ENCODE data around the gene MOCS1. TPM values are rescaled to one million over a fixed set of nuclear protein-coding genes. Genes with fewer than 3 reads are reported as not detected.

Gene MOCS1
- total and polyA plus RNA-seq, 9 of the 15 experiments (the other 6 are each of a cell fraction or from before 2014, with no cell fraction given): 0.69 to 12.7 (median 8.7) TPM

DNA sequence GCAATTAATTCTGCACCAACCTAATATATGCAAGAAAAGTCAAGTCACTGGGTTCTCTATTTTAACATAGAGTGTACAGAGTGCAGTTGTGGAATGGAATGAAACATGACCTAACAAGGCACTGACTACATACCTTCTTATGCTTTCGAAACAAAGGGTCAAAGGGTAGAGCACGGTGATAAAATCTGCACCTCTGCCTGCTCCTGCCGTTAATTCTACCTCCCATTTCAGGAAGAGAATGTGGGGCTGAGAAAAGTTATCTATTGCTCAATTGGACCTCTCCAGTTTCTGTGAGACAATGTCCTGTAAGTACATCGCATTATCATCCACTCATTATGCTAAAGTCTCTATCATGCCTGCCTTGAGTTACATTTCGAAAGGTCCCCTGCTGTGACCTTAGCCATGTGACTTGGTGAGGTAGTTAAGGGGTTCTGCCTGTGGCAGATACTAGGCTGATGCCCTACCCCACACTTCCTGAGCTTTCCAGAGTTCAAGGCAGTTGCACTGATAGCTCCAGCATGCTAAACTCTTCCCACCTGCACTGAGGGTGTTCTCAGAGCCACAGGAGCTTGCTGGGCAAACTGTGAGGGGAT is 14.0 kb upstream of the MOCS1 start (continued):
- TF ChIP-seq NR2C1 (IDR thresholded peaks at IDR 0.05) (peak; percentile 52; the same call in 1 of the 2 replicates), NR2C1 (tag; IDR thresholded peaks at IDR 0.05) (peak; percentile 95), CXXC5 (CRISPR knock-in tag; IDR thresholded peaks at IDR 0.05) (peak; percentile 44; the same call in 1 of the 2 replicates), SRSF1 (IDR thresholded peaks at IDR 0.05; ENCODE audit: low read depth, low read length) (no peak), SMARCE1 (IDR thresholded peaks at IDR 0.05) (no peak), SMARCC2 (IDR thresholded peaks at IDR 0.05; ENCODE audit: low read depth) (no peak), CHD1 (IDR thresholded peaks at IDR 0.05; ENCODE audit: low read length) (no peak), CEBPG (CRISPR knock-in tag; IDR thresholded peaks at IDR 0.05) (no peak), CEBPG (tag; conservative IDR thresholded peaks at IDR 0.05 in 1 of 2, IDR thresholded peaks at IDR 0.05 in 1 of 2) (peak; percentile 39 to 70; a peak in 3 of 4 replicates), CBX3 (IDR thresholded peaks at IDR 0.05; ENCODE audit: borderline replicate concordance in 1 of 2, low read length in 2 of 2) (no peak), NFRKB (IDR thresholded peaks at IDR 0.05; ENCODE audit: low read depth) (no peak), ZNF830 (CRISPR knock-in tag; IDR thresholded peaks at IDR 0.05) (0 out of 2 replicates have a peak, but pooled peaks have one; percentile 15), ZBTB17 (CRISPR knock-in tag; IDR thresholded peaks at IDR 0.05) (no peak), SP1 (CRISPR knock-in tag; IDR thresholded peaks at IDR 0.05) (no peak), CBFA2T3 (IDR thresholded peaks at IDR 0.05) (peak; percentile 65; the same call in 1 of the 2 replicates), TRIM24 (IDR thresholded peaks at IDR 0.05) (0 out of 4 replicates have a peak, but pooled peaks of 1 of the 2 experiments have one; percentile 19), NR4A1 (CRISPR knock-in tag; IDR thresholded peaks at IDR 0.05) (no peak), NR4A1 (tag; IDR thresholded peaks at IDR 0.05) (no peak), DIDO1 (tag; IDR thresholded peaks at IDR 0.05; ENCODE audit: low read depth) (no peak), MCM2 (IDR thresholded peaks at IDR 0.05; ENCODE audit: low read depth) (no peak), CSDE1 (IDR thresholded peaks at IDR 0.05) (no peak)
